Left lung (tissue), 10 donors: ENCODE data around the gene CLDN22. TPM values are rescaled to one million over a fixed set of nuclear protein-coding genes. Genes with fewer than 3 reads are reported as not detected.

Experiments
- ATAC-seq: fragments of 200-7000 bp; cut with Tn5 transposase; one replicate; pipeline ENCODE4 v1.9.1; 2020; ENCODE audit warnings: moderate library complexity
- DNase-seq, 4 donors: peaks; one replicate each; pipeline ENCODE4 v3.0.0-alpha.2; 2013 to 2020
- H3K27ac ChIP-seq, 2 donors: fragments of 200-600 bp; sonication (generic) in 1 of 2; one replicate each; pipeline versions ENCODE4 v1.5.0 to v1.8.0; 2020 to 2021
- H3K27me3 ChIP-seq, 2 donors: fragments of 200-600 bp; sonication (generic) in 1 of 2; one replicate each; pipeline versions ENCODE4 v1.5.0 to v1.8.0; 2020 to 2021
- H3K36me3 ChIP-seq, 2 donors: fragments of 200-600 bp; sonication (generic) in 1 of 2; one replicate each; pipeline versions ENCODE4 v1.5.0 to v1.8.0; 2020 to 2021
- H3K4me1 ChIP-seq, 2 donors: fragments of 200-600 bp; one replicate each; pipeline ENCODE4 v1.8.0; 2021
- H3K4me3 ChIP-seq, 2 donors: fragments of 200-600 bp; sonication (generic) in 1 of 2; one replicate each; pipeline versions ENCODE4 v1.5.0 to v1.8.0; 2020 to 2021; ENCODE audit warnings: mild to moderate bottlenecking in 1 of 2
- H3K9me3 ChIP-seq, 2 donors: fragments of 200-600 bp; sonication (generic) in 1 of 2; one replicate each; pipeline versions ENCODE4 v1.5.0 to v1.8.0; 2020 to 2021
- CTCF ChIP-seq, 2 donors: fragments of 200-600 bp; sonication (generic) in 1 of 2; IDR thresholded peaks; one replicate each; pipeline versions ENCODE4 v1.5.0 to v1.8.0; 2021; ENCODE audit warnings: antibody characterized with exemption in 2 of 2
- intact Hi-C, 2 donors: fragments of 100-400 bp; cut with DNase I; formaldehyde crosslinking; loops; one replicate each; pipeline versions ENCODE4 v1.11.2 to v1.14.2; 2022
- polyA plus RNA-seq, 6 donors: library from polyadenylated mRNA; unstranded; fragments of 120-200 nt; gene quantifications; one replicate each; pipeline ENCODE4 v1.2.1, GENCODE V29; 2013; ENCODE audit not compliant: insufficient read length in 6 of 6
- total RNA-seq, 2 donors: library from RNA; stranded (reverse); fragmentation: NEBNext Ultra II Directional; extraction: Animal tissue kit (Norgen Biotek cat#: 25700); gene quantifications; one replicate each; pipeline ENCODE4 v1.2.1, GENCODE V29; 2021
- donor health status: DM: no; HTN: yes; CAD: no.
- donor health status: DM: no; HTN: no; CAD: no.

The CLDN22 gene
- total and polyA plus RNA-seq, 8 donors, result 0.45 to 0.74 (median 0.60) TPM; not detected in 3

GRCh38 chr4:183337833-183338232 lies 17.8 kb upstream of the CLDN22 start:
- peaks cover 0 to 5% of the 10 kb centered on the region in 2 donors for H3K4me1 ChIP-seq
- ATAC-seq (no peak), DNase-seq (no peak)
- H3K27me3 ChIP-seq, result peaks cover under 1 to 11% of the 10 kb centered on the region in 2 donors
- H3K27ac ChIP-seq, result no peak overlapping the region
- no peak for TF ChIP-seq CTCF (IDR thresholded peaks at IDR 0.05)
- H3K9me3 ChIP-seq, result no peaks in the 10 kb centered on the region
- H3K4me3 ChIP-seq, result no peak overlapping the region
- intact Hi-C loops, result no loop called here
- no peaks in the 10 kb centered on the region for H3K36me3 ChIP-seq

GRCh38 chr4:183337349-183337748 lies 17.3 kb upstream of the CLDN22 start:
- Histone ChIP-seq H3K36me3 (no peaks in the 10 kb centered on the region), H3K27ac (no peak overlapping the region), H3K4me3 (no peak overlapping the region), H3K9me3 (no peaks in the 10 kb centered on the region), H3K4me1 (peaks cover 0 to 4% of the 10 kb centered on the region in 2 donors), H3K27me3 (peaks cover 0 to 6% of the 10 kb centered on the region in 2 donors)
- TF ChIP-seq CTCF (IDR thresholded peaks at IDR 0.05), result no peak
- ATAC-seq, result no peak
- intact Hi-C loops, result no loop called here
- DNase-seq, result no peak

- Histone ChIP-seq H3K27me3 (no peaks in the 10 kb centered on the region), H3K36me3 (no peaks in the 10 kb centered on the region), H3K9me3 (no peaks in the 10 kb centered on the region), H3K27ac (peak overlapping the region in 1 of 2 donors; percentile 42), H3K4me1 (peaks cover 0 to 4% of the 10 kb centered on the region in 2 donors), H3K4me3 (no peak overlapping the region)
- intact Hi-C loops, result no loop called here
- TF ChIP-seq CTCF (IDR thresholded peaks at IDR 0.05), result no peak
- ATAC-seq, result peak; percentile 41
- DNase-seq, result no peak
Observed at GRCh38 chr4:183335369-183335940, 15.4 kb upstream of the CLDN22 start.

GRCh38 chr4:183333983-183334382 lies 13.9 kb upstream of the CLDN22 start:
- Histone ChIP-seq H3K27me3 (no peaks in the 10 kb centered on the region), H3K4me1 (peaks cover 0 to 4% of the 10 kb centered on the region in 2 donors), H3K27ac (no peak overlapping the region), H3K36me3 (no peaks in the 10 kb centered on the region), H3K9me3 (no peaks in the 10 kb centered on the region), H3K4me3 (no peak overlapping the region)
- DNase-seq (no peak), ATAC-seq (no peak)
- intact Hi-C loops, result no loop called here
- no peak for TF ChIP-seq CTCF (IDR thresholded peaks at IDR 0.05)

GRCh38 chr4:183333202-183333601 lies 13.1 kb upstream of the CLDN22 start:
- H3K27ac ChIP-seq, result no peak overlapping the region
- no peaks in the 10 kb centered on the region for H3K36me3 ChIP-seq
- H3K4me3 ChIP-seq, result no peak overlapping the region
- no peak for TF ChIP-seq CTCF (IDR thresholded peaks at IDR 0.05)
- no peaks in the 10 kb centered on the region for H3K27me3 ChIP-seq
- peaks cover 0 to 4% of the 10 kb centered on the region in 2 donors for H3K4me1 ChIP-seq
- intact Hi-C loops, result no loop called here
- DNase-seq, result no peak
- ATAC-seq, result no peak
- H3K9me3 ChIP-seq, result no peaks in the 10 kb centered on the region
